Gastroesophageal sphincter (tissue), 3 donors: ENCODE measurements around the gene DCAF8.

Experiments
- CTCF ChIP-seq, 4 experiments: fragments of 200-600 bp in 2 of 4; fragments of 450-650 bp in 2 of 4; sonication (generic) in 1 of 4; IDR thresholded peaks; one replicate each; pipeline ENCODE4 v1.5.1; 2017 to 2019; ENCODE audit warnings: antibody characterized with exemption in 4 of 4, mild to moderate bottlenecking in 2 of 4, moderate library complexity in 2 of 4
- POLR2A ChIP-seq, 2 donors: fragments of 450-650 bp; IDR thresholded peaks; one replicate each; pipeline ENCODE4 v1.6.1; 2017; ENCODE audit warnings: antibody characterized with exemption in 2 of 2, mild to moderate bottlenecking in 2 of 2, moderate library complexity in 1 of 2
- POLR2AphosphoS5 ChIP-seq: sonication (generic); formaldehyde crosslinking; IDR thresholded peaks from one replicate; pipeline ENCODE4 v1.6.1; 2017; ENCODE audit warnings: antibody characterized with exemption

- TF ChIP-seq CTCF (IDR thresholded peaks at IDR 0.05): no peak
- TF ChIP-seq POLR2AphosphoS5: no peak
- TF ChIP-seq POLR2A (IDR thresholded peaks at IDR 0.05): no peak
These were observed 18.6 kb downstream of the DCAF8 start for GRCh38 chr1:160243767-160244166.
